HepG2 (cell line): ENCODE data around the gene IGF2BP1. TPM values are rescaled to one million over a fixed set of nuclear protein-coding genes. Genes with fewer than 3 reads are reported as not detected.

Source experiments
- NR1H2 ChIP-seq: sonication (generic); formaldehyde crosslinking; IDR thresholded peaks from 2 replicates; pipeline ENCODE4 v1.8.1; 2022; ENCODE audit warnings: low read depth, missing genetic modification reagents, borderline replicate concordance
- SOX6 ChIP-seq, 2 experiments: fragments of 450-650 bp in 1 of 2; sonication (generic) in 1 of 2; formaldehyde crosslinking in 1 of 2; IDR thresholded peaks; 2 replicates each; pipeline versions ENCODE4 v1.4.0 to v1.6.1; 2017 to 2020; ENCODE audit warnings: antibody characterized with exemption in 1 of 2, mild to moderate bottlenecking in 1 of 2, missing genetic modification reagents in 1 of 2
- ZNF160 ChIP-seq: sonication (generic); formaldehyde crosslinking; IDR thresholded peaks from 2 replicates; pipeline ENCODE4 v1.8.0; 2022; ENCODE audit warnings: mild to moderate bottlenecking, inconsistent platforms, missing genetic modification reagents
- ZNF33A ChIP-seq: sonication (generic); formaldehyde crosslinking; IDR thresholded peaks from 2 replicates; pipeline ENCODE4 v1.5.1; 2020; ENCODE audit warnings: missing genetic modification reagents, mild to moderate bottlenecking, moderate library complexity, borderline replicate concordance
- ZNF34 ChIP-seq: sonication (generic); formaldehyde crosslinking; IDR thresholded peaks from 2 replicates; pipeline ENCODE4 v1.4.0; 2020; ENCODE audit warnings: mild to moderate bottlenecking, missing genetic modification reagents, borderline replicate concordance
- ZNF468 ChIP-seq: sonication (generic); formaldehyde crosslinking; IDR thresholded peaks from 2 replicates; pipeline ENCODE4 v1.8.0; 2022; ENCODE audit warnings: mild to moderate bottlenecking, moderate library complexity, missing genetic modification reagents
- ZNF558 ChIP-seq: sonication (generic); formaldehyde crosslinking; IDR thresholded peaks from 2 replicates; pipeline ENCODE4 v1.9.0; 2022; ENCODE audit warnings: mild to moderate bottlenecking, missing genetic modification reagents, borderline replicate concordance
- polyA plus RNA-seq, 8 experiments: library from polyadenylated mRNA; depleted of rRNA in 3 of 8; stranded (reverse) in 7 of 8; unstranded in 1 of 8; fragments of >200 nt; fragmentation: Illumina TruSeq in 4 of 8; extraction: Trizol in 4 of 8; gene quantifications; 2 replicates each; pipeline versions ENCODE4 v1.2.1 to v1.2.3, GENCODE V29; 2011 to 2016; ENCODE audit warnings: low read depth in 4 of 8, missing spikeins in 1 of 8, mixed read lengths in 1 of 8; ENCODE audit not compliant: insufficient read depth in 1 of 8
- total RNA-seq, 5 experiments: library from RNA; depleted of rRNA; stranded (reverse); fragments of >200 nt; fragmentation: Illumina TruSeq; extraction: Trizol; gene quantifications; 2 replicates each; pipeline ENCODE4 v1.2.3, GENCODE V29; 2016; ENCODE audit warnings: low read depth in 1 of 5
- TF ChIP-seq, protein P1 (sequence below): sonication (generic); formaldehyde crosslinking; IDR thresholded peaks from 2 replicates; pipeline ENCODE4 v1.8.0; 2023; ENCODE audit warnings: mild to moderate bottlenecking, missing genetic modification reagents
- TF ChIP-seq, protein P2 (sequence below): sonication (generic); formaldehyde crosslinking; IDR thresholded peaks from 2 replicates; pipeline ENCODE4 v1.9.0; 2021; ENCODE audit warnings: mild to moderate bottlenecking, missing genetic modification reagents
- TF ChIP-seq, protein P3 (sequence below): sonication (generic); formaldehyde crosslinking; IDR thresholded peaks from 2 replicates; pipeline ENCODE4 v1.5.0; 2020; ENCODE audit warnings: missing genetic modification reagents
- TF ChIP-seq, protein P4 (sequence below): sonication (generic); formaldehyde crosslinking; IDR thresholded peaks from 2 replicates; pipeline ENCODE4 v1.4.0; 2020; ENCODE audit warnings: mild to moderate bottlenecking, missing genetic modification reagents, borderline replicate concordance
- TF ChIP-seq, protein P5 (sequence below): sonication (generic); formaldehyde crosslinking; IDR thresholded peaks from 2 replicates; pipeline ENCODE4 v1.4.0; 2020; ENCODE audit warnings: missing genetic modification reagents, borderline replicate concordance

The IGF2BP1 gene
- total and polyA plus RNA-seq, 2 of the 13 experiments (the other 11 are each of a cell fraction or from before 2014, with no cell fraction given) = 29.7 to 75.1 TPM

DNA sequence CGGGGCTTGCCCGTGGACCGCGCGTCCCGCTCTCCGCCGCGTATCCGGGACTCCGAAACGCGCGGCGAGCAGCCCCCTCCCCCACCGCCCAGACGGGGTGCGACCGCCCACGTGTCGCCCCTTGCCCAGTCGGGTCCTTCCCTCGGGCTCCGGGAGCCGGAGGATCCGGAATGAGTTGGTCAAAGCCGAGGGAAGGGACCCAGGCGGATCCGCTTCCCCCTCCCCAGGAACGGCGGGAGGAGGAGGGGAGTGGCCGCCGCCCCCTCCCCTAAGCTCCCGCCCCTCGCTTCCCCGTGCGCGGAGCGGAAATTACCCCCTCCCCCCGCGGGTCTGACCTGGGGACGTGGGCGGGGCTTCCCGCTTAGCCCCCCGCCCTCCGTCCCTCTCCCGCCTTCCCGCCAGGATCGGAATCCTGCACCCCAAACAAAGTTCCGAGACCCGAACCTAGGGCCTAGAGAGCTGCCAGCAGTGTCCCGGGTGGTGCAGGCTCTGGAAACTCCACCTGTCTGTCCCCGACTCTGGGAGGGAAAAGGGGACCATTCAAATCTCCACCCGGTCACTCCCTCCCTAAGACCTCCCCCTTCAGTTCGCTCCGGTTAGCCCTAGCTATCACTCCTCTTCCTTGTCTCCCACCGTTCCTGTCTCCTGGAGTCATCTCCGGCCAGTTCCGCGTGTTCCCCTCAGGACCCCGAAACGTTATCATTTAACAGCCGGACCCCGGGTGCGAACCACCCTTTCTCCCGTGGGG, 1.0 kb upstream of the IGF2BP1 start (continued):
- TF ChIP-seq ZNF33A (CRISPR knock-in tag) (peak; percentile 59; the same call in 1 of the 2 replicates), NR1H2 (CRISPR knock-in tag) (peak; percentile 89; the same call in 1 of the 2 replicates), ZNF468 (peak; percentile 95; the same call in 1 of the 2 replicates), ZNF160 (CRISPR knock-in tag) (peak; percentile 53; the same call in 1 of the 2 replicates), SOX6 (IDR thresholded peaks at IDR 0.05) (no peak), SOX6 (CRISPR knock-in tag; IDR thresholded peaks at IDR 0.05) (peak; percentile 77), ZNF558 (CRISPR knock-in tag) (peak; percentile 38), ZNF34 (CRISPR knock-in tag) (peak; percentile 85; the same call in 1 of the 2 replicates)
- TF ChIP-seq, protein P1, sequence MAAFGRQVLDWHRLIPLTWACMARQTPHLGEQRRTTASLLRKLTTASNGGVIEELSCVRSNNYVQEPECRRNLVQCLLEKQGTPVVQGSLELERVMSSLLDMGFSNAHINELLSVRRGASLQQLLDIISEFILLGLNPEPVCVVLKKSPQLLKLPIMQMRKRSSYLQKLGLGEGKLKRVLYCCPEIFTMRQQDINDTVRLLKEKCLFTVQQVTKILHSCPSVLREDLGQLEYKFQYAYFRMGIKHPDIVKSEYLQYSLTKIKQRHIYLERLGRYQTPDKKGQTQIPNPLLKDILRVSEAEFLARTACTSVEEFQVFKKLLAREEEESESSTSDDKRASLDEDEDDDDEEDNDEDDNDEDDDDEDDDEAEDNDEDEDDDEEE (CRISPR knock-in tag) = no peak; the same call in 1 of the 2 replicates
- TF ChIP-seq, protein P2, sequence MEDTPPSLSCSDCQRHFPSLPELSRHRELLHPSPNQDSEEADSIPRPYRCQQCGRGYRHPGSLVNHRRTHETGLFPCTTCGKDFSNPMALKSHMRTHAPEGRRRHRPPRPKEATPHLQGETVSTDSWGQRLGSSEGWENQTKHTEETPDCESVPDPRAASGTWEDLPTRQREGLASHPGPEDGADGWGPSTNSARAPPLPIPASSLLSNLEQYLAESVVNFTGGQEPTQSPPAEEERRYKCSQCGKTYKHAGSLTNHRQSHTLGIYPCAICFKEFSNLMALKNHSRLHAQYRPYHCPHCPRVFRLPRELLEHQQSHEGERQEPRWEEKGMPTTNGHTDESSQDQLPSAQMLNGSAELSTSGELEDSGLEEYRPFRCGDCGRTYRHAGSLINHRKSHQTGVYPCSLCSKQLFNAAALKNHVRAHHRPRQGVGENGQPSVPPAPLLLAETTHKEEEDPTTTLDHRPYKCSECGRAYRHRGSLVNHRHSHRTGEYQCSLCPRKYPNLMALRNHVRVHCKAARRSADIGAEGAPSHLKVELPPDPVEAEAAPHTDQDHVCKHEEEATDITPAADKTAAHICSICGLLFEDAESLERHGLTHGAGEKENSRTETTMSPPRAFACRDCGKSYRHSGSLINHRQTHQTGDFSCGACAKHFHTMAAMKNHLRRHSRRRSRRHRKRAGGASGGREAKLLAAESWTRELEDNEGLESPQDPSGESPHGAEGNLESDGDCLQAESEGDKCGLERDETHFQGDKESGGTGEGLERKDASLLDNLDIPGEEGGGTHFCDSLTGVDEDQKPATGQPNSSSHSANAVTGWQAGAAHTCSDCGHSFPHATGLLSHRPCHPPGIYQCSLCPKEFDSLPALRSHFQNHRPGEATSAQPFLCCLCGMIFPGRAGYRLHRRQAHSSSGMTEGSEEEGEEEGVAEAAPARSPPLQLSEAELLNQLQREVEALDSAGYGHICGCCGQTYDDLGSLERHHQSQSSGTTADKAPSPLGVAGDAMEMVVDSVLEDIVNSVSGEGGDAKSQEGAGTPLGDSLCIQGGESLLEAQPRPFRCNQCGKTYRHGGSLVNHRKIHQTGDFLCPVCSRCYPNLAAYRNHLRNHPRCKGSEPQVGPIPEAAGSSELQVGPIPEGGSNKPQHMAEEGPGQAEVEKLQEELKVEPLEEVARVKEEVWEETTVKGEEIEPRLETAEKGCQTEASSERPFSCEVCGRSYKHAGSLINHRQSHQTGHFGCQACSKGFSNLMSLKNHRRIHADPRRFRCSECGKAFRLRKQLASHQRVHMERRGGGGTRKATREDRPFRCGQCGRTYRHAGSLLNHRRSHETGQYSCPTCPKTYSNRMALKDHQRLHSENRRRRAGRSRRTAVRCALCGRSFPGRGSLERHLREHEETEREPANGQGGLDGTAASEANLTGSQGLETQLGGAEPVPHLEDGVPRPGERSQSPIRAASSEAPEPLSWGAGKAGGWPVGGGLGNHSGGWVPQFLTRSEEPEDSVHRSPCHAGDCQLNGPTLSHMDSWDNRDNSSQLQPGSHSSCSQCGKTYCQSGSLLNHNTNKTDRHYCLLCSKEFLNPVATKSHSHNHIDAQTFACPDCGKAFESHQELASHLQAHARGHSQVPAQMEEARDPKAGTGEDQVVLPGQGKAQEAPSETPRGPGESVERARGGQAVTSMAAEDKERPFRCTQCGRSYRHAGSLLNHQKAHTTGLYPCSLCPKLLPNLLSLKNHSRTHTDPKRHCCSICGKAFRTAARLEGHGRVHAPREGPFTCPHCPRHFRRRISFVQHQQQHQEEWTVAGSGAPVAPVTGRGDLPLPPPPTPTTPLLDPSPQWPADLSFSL = no peak
- TF ChIP-seq, protein P3, sequence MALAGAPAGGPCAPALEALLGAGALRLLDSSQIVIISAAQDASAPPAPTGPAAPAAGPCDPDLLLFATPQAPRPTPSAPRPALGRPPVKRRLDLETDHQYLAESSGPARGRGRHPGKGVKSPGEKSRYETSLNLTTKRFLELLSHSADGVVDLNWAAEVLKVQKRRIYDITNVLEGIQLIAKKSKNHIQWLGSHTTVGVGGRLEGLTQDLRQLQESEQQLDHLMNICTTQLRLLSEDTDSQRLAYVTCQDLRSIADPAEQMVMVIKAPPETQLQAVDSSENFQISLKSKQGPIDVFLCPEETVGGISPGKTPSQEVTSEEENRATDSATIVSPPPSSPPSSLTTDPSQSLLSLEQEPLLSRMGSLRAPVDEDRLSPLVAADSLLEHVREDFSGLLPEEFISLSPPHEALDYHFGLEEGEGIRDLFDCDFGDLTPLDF = peak; percentile 86; the same call in 1 of the 2 replicates
- TF ChIP-seq, protein P4, sequence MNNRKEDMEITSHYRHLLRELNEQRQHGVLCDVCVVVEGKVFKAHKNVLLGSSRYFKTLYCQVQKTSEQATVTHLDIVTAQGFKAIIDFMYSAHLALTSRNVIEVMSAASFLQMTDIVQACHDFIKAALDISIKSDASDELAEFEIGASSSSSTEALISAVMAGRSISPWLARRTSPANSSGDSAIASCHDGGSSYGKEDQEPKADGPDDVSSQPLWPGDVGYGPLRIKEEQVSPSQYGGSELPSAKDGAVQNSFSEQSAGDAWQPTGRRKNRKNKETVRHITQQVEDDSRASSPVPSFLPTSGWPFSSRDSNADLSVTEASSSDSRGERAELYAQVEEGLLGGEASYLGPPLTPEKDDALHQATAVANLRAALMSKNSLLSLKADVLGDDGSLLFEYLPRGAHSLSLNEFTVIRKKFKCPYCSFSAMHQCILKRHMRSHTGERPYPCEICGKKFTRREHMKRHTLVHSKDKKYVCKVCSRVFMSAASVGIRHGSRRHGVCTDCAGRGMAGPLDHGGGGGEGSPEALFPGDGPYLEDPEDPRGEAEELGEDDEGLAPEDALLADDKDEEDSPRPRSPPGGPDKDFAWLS (CRISPR knock-in tag) = peak; percentile 88; the same call in 1 of the 2 replicates
- TF ChIP-seq, protein P5, sequence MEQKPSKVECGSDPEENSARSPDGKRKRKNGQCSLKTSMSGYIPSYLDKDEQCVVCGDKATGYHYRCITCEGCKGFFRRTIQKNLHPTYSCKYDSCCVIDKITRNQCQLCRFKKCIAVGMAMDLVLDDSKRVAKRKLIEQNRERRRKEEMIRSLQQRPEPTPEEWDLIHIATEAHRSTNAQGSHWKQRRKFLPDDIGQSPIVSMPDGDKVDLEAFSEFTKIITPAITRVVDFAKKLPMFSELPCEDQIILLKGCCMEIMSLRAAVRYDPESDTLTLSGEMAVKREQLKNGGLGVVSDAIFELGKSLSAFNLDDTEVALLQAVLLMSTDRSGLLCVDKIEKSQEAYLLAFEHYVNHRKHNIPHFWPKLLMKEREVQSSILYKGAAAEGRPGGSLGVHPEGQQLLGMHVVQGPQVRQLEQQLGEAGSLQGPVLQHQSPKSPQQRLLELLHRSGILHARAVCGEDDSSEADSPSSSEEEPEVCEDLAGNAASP = peak; percentile 78
